ENCODE data around the gene CMSS1. TPM values are rescaled to one million over a fixed set of nuclear protein-coding genes. Genes with fewer than 3 reads are reported as not detected.

The CMSS1 gene
- polyA plus RNA-seq, 1 donor from 2014 or later = 31.8 TPM

DNA sequence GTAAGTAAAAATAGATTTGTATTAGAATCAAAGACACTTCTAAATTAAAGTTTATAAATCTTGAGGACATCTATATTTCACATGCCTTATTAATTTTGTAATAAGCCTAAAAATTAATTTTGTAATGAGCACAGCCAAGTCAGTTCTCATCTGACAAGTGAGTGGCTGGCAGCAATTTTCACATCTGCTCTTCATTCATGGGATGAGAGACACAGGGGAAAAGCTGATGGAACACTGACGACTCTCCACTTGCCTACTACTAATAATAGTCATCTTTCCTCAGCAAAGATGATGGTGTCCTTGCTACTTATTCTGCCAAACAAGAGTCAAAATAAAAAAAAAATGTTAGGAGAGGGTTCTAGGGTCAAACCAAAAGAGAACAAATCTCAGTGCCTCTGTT is 14.4 kb upstream of the CMSS1 start:
- H3K79me2 ChIP-seq (replicated peaks; ENCODE audit: insufficient read depth, low read length) = no peaks in the 10 kb centered on the region
- H3K36me3 ChIP-seq (ENCODE audit: insufficient read depth, low read length) = no peaks in the 10 kb centered on the region
- H3K4me2 ChIP-seq (ENCODE audit: low read length) = no peak overlapping the region
- no peaks in the 10 kb centered on the region for H3F3A ChIP-seq (ENCODE audit: insufficient read depth, low read length, poor library complexity, severe bottlenecking)
- H4K20me1 ChIP-seq (ENCODE audit: insufficient read depth) = no peaks in the 10 kb centered on the region
- TF ChIP-seq POLR2AphosphoS5 (IDR thresholded peaks at IDR 0.05) = no peak
- TF ChIP-seq, protein P1, sequence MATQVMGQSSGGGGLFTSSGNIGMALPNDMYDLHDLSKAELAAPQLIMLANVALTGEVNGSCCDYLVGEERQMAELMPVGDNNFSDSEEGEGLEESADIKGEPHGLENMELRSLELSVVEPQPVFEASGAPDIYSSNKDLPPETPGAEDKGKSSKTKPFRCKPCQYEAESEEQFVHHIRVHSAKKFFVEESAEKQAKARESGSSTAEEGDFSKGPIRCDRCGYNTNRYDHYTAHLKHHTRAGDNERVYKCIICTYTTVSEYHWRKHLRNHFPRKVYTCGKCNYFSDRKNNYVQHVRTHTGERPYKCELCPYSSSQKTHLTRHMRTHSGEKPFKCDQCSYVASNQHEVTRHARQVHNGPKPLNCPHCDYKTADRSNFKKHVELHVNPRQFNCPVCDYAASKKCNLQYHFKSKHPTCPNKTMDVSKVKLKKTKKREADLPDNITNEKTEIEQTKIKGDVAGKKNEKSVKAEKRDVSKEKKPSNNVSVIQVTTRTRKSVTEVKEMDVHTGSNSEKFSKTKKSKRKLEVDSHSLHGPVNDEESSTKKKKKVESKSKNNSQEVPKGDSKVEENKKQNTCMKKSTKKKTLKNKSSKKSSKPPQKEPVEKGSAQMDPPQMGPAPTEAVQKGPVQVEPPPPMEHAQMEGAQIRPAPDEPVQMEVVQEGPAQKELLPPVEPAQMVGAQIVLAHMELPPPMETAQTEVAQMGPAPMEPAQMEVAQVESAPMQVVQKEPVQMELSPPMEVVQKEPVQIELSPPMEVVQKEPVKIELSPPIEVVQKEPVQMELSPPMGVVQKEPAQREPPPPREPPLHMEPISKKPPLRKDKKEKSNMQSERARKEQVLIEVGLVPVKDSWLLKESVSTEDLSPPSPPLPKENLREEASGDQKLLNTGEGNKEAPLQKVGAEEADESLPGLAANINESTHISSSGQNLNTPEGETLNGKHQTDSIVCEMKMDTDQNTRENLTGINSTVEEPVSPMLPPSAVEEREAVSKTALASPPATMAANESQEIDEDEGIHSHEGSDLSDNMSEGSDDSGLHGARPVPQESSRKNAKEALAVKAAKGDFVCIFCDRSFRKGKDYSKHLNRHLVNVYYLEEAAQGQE (IDR thresholded peaks at IDR 0.05; ENCODE audit: borderline replicate concordance) = no peak
- TF ChIP-seq EZH2 (IDR thresholded peaks at IDR 0.05; ENCODE audit: borderline replicate concordance, insufficient read depth, low read length, poor library complexity, severe bottlenecking) = no peak
- TF ChIP-seq EP300 (conservative IDR thresholded peaks at IDR 0.05; ENCODE audit: poor library complexity, severe bottlenecking) = no peak
- TF ChIP-seq SMC3 (conservative IDR thresholded peaks at IDR 0.05; ENCODE audit: poor library complexity) = no peak
- no peak for TF ChIP-seq RAD21 (conservative IDR thresholded peaks at IDR 0.05)
- no peak for TF ChIP-seq TAF1 (IDR thresholded peaks at IDR 0.05; ENCODE audit: low read depth)
- TF ChIP-seq, protein P2, sequence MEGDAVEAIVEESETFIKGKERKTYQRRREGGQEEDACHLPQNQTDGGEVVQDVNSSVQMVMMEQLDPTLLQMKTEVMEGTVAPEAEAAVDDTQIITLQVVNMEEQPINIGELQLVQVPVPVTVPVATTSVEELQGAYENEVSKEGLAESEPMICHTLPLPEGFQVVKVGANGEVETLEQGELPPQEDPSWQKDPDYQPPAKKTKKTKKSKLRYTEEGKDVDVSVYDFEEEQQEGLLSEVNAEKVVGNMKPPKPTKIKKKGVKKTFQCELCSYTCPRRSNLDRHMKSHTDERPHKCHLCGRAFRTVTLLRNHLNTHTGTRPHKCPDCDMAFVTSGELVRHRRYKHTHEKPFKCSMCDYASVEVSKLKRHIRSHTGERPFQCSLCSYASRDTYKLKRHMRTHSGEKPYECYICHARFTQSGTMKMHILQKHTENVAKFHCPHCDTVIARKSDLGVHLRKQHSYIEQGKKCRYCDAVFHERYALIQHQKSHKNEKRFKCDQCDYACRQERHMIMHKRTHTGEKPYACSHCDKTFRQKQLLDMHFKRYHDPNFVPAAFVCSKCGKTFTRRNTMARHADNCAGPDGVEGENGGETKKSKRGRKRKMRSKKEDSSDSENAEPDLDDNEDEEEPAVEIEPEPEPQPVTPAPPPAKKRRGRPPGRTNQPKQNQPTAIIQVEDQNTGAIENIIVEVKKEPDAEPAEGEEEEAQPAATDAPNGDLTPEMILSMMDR (IDR thresholded peaks at IDR 0.05; ENCODE audit: poor library complexity, severe bottlenecking) = no peak
- TF ChIP-seq MXI1 (conservative IDR thresholded peaks at IDR 0.05; ENCODE audit: poor library complexity, severe bottlenecking) = no peak
- no peak overlapping the region for H3K27ac ChIP-seq (ENCODE audit: low read length)
- H3K9ac ChIP-seq (ENCODE audit: low read length) = no peak overlapping the region
- no peaks in the 10 kb centered on the region for H3K27me3 ChIP-seq (ENCODE audit: insufficient read depth, low read depth, low read length)
- no peaks in the 10 kb centered on the region for H3K9me2 ChIP-seq (ENCODE audit: insufficient read depth, low read length)
- no peak overlapping the region for H3K4me3 ChIP-seq (ENCODE audit: low read length)
- H2AFZ ChIP-seq (ENCODE audit: low read depth, low read length) = no peak overlapping the region
- H3K9me3 ChIP-seq (ENCODE audit: low read length) = peaks cover 5% of the 10 kb centered on the region

DNA sequence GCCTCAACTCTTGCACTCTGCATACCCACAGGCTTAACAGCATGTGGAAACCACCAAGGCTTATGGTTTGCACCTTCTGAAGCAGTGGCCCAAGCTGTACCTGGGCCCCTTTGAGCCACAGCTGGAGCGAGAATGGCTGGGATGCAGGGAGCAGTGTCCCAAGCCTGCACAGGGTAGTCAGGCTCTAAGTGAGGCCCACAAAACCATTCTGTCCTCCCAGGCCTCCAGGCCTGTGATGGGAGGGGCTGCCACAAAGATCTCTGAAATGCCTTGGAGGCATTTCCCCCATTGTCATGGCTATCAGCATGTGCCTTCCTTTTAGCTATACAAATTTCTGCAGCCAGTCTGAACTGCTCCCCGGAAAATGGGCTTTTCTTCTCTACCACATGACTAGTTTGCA is 12.5 kb upstream of the CMSS1 start:
- Histone ChIP-seq H3F3A (ENCODE audit: insufficient read depth, low read length, poor library complexity, severe bottlenecking) (no peaks in the 10 kb centered on the region), H3K9me3 (ENCODE audit: low read length) (peaks cover 5% of the 10 kb centered on the region), H3K4me3 (ENCODE audit: low read length) (no peak overlapping the region), H4K20me1 (ENCODE audit: insufficient read depth) (no peaks in the 10 kb centered on the region), H3K79me2 (replicated peaks; ENCODE audit: insufficient read depth, low read length) (no peaks in the 10 kb centered on the region), H3K9ac (ENCODE audit: low read length) (no peak overlapping the region), H3K4me2 (ENCODE audit: low read length) (no peak overlapping the region), H2AFZ (ENCODE audit: low read depth, low read length) (no peak overlapping the region), H3K27me3 (ENCODE audit: insufficient read depth, low read depth, low read length) (no peaks in the 10 kb centered on the region), H3K27ac (ENCODE audit: low read length) (no peak overlapping the region), H3K36me3 (ENCODE audit: insufficient read depth, low read length) (no peaks in the 10 kb centered on the region), H3K9me2 (ENCODE audit: insufficient read depth, low read length) (no peaks in the 10 kb centered on the region)
- no peak for TF ChIP-seq TAF1 (IDR thresholded peaks at IDR 0.05; ENCODE audit: low read depth)
- TF ChIP-seq RAD21 (conservative IDR thresholded peaks at IDR 0.05) = no peak
- no peak for TF ChIP-seq EZH2 (IDR thresholded peaks at IDR 0.05; ENCODE audit: borderline replicate concordance, insufficient read depth, low read length, poor library complexity, severe bottlenecking)
- TF ChIP-seq, protein P2 (IDR thresholded peaks at IDR 0.05; ENCODE audit: poor library complexity, severe bottlenecking) = no peak
- TF ChIP-seq SMC3 (conservative IDR thresholded peaks at IDR 0.05; ENCODE audit: poor library complexity) = no peak
- TF ChIP-seq POLR2AphosphoS5 (IDR thresholded peaks at IDR 0.05) = no peak
- TF ChIP-seq MXI1 (conservative IDR thresholded peaks at IDR 0.05; ENCODE audit: poor library complexity, severe bottlenecking) = no peak
- TF ChIP-seq, protein P1 (IDR thresholded peaks at IDR 0.05; ENCODE audit: borderline replicate concordance) = no peak
- TF ChIP-seq EP300 (conservative IDR thresholded peaks at IDR 0.05; ENCODE audit: poor library complexity, severe bottlenecking) = no peak
